ENCODE data around the gene WDR37.
A peak's percentile ranks its signal among the peaks of the same experiment; 100 is the strongest.

WDR37 gene

GRCh38 chr10:1074748-1075308 lies 18.6 kb downstream of the WDR37 start:
- DNase-seq: no peak

DNA sequence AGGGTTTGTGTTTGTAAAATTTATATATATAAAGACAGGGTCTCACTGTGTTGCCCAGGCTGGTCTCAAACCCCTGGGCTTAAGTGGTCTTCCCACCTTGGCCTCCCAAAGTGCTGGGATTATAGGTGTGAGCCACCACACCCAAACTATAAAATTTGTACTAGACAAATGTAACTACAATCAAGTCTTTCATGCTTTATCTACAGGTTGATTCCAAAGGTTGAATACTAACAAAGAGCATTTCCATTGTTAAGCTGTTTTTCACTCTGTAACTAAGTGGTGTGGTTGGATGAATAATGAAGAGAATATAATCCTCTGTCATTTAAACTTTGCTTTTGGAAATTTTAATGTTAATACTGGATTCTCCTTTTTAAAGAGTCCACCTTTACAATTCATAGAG lies 22.5 kb downstream of the WDR37 start:
- DNase-seq: no peak

- DNase-seq: no peak
Measured at GRCh38 chr10:1083581-1083980, 27.4 kb downstream of the WDR37 start.

GRCh38 chr10:1084011-1084950 lies 28.1 kb downstream of the WDR37 start:
- DNase-seq: no peak

GRCh38 chr10:1085258-1085657 lies 29.1 kb downstream of the WDR37 start:
- DNase-seq: no peak

DNA sequence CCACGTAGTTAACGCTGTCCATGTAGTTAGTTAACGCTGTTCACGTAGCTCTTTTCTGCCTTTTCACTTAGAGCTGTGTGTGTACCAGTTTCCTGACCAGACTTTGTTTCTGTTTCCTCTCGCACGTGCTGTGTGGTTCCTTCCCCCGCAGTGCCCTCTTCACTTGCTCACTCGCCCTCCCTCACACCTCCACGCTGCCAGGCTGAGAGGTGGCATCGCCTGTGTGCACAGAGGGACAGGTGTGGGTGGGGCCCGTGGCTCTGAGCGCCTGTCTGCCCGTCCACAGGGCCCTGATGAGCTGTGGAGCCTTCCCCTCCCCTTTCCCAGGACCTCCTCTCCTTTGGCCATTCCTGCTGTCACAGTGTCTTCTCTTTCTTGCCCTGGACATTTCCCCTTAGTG lies 30.6 kb downstream of the WDR37 start:
- DNase-seq: no peak

- DNase-seq: no peak
Measured at GRCh38 chr10:1089017-1089689, 33.0 kb downstream of the WDR37 start.

DNA sequence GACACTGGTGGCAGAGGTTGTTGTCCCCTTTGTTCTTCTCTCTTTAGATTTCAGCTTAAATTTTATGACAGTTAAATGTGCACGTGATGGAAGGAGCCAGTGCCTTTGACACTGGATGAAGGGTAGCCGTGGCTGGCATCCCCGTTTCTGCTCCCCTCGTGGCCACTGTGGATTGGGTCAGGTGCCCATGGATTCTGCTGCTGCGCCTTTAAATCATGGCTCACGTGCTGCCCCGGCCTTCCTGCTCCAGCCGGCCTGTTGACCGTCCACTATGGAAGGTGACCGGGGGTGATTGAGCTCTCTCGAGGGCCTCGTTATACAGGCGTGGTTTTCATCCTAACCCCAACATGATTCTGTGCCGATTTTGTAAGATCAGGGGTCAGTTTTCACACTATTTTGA lies 34.5 kb downstream of the WDR37 start:
- DNase-seq: no peak

DNA sequence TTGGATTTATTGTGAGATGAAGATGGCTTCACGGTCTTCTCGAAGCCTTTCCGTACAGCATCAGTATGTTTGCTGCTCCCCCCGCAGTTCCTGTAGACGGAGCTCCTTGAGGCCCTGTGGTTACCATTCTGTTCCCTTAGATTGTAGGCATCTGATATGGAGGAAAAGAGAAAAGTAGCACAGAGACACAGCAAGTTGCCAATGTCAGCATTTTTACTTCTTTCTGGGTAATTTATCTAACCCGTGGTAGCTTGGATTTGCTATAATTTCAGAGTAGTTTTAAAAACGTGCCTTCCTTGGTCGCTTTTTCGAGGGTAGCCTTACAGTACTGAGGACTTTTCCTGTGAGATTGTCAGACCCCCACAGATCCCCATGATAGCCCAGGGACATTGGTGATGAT lies 37.5 kb downstream of the WDR37 start:
- DNase-seq: no peak

GRCh38 chr10:1094112-1095057 lies 38.2 kb downstream of the WDR37 start:
- no peak for DNase-seq

DNA sequence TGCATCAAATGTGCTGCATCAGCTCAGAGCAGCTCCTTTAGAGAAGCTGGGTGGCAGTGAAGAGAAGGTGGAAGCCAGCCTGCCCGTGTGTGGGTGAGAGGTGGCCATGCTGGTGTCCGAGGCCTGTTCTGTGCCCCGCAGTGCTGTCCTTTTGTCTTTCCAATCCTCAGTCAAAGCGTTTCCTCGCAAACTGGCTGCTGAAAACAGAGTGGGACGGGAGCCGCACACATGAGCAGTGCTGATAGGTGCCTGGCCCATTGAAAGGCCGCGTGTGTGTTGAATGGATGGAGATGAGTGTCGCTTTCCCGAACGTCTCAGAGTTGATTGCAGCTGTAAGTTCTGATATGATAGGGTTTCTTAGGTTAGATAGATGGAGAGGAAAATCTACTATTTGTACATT lies 39.3 kb downstream of the WDR37 start:
- no peak for DNase-seq

DNA sequence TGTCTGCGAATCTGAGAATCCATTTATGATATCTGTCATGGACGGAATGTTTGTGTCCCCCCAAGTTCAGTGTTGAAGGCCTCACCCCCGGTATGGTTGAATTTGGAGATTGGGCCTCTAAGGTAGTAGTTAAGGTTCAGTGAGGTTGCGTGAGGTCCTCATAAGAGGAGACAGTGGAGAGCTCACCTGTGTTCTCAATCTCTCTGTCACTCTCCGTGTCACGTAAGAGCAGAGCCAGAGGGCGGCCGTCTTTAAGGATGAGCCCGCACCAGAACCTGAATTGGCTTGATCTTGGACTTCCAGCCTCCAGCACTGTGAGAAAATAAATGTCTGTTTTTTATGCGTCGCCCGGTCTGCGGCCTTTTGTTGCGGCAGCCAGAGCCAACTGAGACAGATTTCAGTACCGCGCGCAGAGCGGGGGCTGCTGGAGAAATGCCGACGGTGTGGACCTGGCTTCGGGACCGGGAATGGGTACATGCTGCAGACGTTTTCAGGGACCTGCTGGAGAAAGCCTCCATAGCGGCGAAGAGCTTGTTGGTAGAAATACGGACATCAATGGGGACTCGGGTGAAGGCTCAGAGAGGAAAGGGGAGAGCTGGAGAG lies 40.2 kb downstream of the WDR37 start:
- no peak for DNase-seq

DNA sequence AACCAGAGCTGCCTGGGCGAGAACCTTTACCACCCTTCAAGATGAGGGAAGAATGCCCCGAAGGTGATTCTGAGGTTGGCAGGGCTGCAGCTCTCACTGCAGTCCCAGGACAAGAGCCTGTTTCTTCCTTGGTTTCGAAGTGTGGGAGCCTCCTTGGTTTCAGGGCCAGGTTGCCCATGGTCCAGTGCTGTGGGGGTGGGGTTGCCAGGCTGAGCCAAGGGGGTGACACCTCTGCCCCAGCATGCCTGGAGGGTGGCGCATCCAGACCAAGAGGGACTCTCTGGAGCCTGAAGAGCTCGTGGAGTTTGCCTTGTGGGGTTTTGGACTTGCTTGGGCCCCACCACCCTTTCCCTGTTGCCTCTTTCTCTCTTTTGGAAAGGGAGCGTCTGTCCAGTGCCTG lies 41.3 kb downstream of the WDR37 start:
- DNase-seq: no peak

- DNase-seq: no peak
Measured at GRCh38 chr10:1100143-1100542, 44.0 kb downstream of the WDR37 start.

- DNase-seq: peak; percentile 15
Measured at GRCh38 chr10:1100691-1101368, 44.6 kb downstream of the WDR37 start.

- DNase-seq: no peak
Measured at GRCh38 chr10:1101946-1102345, 45.8 kb downstream of the WDR37 start.

DNA sequence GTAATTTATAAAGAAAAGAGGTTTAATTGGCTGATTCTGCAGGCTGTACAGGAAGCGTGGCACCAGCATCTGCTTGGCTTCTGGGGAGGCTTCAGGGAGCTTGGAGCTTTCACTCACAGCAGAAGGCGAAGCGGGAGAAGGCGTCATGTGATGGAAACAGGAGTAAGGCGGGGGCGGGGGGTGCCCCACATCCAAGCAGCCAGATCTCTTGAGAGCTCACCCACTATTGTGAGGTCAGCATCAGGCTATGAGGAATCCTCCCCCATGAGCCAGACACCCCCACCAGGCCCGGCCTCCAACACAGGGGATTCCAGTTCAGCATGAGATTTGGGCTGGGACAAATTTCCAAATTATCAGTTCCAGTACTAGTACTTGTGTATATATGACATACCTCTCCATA lies 46.2 kb downstream of the WDR37 start:
- no peak for DNase-seq

DNA sequence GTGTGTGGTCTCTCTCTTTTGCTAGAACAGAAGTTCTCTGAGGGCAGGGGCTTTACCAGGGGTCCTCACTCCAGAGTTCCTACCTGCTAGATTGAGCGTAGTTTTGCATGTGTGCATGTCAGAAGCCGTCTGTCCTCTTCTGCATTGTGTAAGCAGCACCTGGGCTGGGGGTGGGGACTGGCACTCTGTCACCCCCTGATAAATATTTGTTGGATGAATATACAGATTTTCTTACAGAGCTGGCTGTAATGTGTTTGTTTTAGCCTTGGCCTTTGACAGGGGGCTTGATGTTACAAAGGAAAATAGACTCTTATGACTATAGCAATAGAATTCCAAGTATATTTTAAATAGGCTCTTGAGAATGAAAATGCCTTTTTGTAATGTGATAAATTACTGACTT lies 46.6 kb downstream of the WDR37 start:
- DNase-seq: no peak

DNA sequence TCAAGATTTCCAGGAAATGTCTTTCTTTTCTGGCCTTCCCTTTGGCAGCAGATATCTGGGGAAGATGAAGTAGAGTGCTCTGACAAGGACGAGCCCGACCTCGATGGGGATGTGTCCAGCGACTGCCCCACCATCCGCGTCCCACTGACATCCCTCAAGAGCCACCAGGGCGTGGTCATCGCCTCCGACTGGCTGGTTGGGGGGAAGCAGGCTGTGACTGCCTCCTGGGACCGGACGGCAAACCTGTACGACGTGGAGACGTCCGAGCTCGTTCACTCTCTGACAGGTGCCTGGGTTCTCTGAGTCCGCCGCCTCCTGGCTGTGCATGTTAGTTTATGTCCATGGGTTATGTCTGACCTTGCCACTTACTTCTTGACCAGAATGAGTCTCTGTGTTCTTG lies 47.4 kb downstream of the WDR37 start:
- no peak for DNase-seq

DNA sequence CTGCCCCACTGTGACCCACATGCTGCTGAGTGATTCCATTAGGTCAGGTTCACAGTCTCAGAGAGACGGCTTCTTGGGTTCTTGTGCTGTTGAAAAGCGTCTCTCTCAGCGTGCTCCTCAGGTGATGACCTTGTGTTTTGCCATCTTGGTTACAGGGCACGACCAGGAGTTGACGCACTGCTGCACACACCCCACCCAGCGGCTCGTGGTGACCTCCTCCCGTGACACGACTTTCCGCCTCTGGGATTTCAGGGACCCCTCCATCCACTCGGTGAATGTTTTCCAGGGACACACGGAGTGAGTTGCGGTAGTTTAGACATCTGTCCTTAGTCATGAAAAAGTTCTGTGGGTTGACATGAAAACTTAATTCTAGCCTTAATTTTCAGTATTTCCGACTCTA lies 48.8 kb downstream of the WDR37 start:
- DNase-seq: no peak

- DNase-seq: no peak
Measured at GRCh38 chr10:1107004-1107403, 50.8 kb downstream of the WDR37 start.

DNA sequence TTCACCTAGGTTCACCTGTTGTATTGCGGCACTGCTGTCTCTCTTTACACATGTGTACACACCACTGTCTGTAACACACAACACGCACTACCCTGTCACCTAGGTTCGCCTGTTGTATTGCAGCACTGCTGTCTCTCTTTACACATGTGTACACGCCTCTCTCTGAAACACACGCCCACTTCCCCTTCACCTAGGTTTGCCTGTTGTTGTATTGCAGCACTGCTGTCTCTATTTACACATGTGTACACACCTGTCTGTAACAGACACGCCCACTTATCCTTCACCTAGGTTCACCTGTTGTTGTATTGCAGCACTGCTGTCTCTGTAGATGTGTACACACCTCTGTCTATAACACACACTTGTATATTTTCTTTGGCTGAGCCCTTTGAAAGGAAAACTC lies 51.5 kb downstream of the WDR37 start:
- no peak for DNase-seq
